LNCAP (cell line): ENCODE data around the gene SCLY.

Experiments
- CTCF ChIP-seq: fragments of 450-650 bp; IDR thresholded peaks from 2 replicates; pipeline ENCODE4 v1.5.1; 2017; ENCODE audit warnings: mild to moderate bottlenecking

Gene SCLY

GRCh38 chr2:238106339-238106697 is 45.5 kb downstream of the SCLY start:
- TF ChIP-seq CTCF, result no peak

DNA sequence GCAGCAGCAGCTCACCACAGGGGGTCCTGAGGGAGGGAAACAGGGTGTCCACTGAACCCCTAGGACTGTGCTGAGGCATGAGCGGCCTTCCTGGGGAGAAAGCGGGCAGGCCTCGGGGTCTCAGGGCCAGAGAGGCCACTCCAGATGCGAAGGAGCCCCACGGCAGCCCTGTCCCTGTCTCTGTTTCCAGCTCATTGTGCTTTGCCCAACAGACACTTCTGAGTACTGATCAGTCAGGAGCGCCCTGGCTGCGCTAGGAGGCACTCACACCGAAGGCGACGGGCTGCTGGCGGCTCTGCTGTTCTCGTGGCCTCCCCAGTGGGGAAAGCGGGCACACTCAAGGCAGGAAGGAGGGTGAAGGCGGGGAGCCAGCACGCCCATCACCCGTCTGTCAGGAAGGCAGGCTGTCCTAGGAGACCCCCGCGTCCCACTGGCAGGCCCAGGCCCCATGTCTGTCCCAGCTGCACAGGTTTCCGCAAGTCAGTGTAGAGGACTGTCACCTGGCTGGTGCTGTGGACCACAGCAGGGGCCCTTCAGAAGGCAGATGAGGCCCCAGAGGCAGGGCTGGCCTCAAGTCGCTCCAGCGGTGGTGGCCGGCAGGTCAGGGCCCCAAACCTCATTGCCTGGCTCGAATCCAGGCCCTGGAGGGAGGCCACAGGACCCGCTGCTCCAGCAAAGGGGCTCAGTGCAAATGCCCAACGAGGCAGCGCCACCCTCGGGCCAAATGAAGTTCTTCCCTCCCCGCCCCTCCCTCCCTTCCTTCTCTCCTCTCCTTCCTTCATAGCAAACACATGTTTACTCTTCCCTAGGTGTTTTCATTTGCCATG is 46.1 kb downstream of the SCLY start:
- TF ChIP-seq CTCF, result peak; percentile 33; the same call in 1 of the 2 replicates

GRCh38 chr2:238107525-238108422 is 47.0 kb downstream of the SCLY start:
- TF ChIP-seq CTCF, result no peak

DNA sequence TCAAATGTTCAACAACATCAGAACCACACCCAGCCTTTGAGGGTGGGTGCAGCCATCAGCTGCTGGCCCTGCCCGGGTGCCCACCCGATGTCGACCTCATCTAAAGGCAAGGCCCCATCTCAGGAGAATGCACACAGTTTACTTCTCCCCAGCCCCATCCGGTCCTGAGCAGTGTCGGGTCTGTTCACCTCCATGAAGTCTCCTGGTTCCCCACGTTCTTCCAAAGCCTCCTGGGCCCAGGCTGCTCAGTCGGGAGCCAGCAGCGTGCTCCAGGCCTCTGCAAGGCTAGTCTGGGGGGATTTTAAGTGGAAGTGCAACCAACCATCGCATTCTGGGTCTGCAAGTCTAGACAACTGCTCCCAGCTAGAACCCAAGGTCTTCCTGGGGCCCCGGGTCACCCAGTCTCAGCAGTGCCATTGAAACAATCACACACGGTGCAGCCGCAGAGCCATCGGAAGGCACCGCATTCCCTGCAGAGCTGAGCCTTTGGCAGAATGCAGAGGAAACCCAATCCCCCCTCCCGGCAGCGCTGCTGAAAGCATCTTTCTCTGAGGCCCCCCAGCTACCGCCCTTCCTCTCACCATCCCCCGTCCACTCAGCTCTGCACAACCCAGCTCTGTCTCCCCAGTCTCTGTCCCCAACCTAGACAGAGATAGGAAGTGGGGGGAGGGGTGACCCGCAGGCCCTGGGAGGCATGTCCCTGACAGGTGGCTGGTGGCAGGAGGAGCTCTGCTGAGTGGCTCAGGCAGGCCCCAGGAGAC is 47.8 kb downstream of the SCLY start:
- no peak for TF ChIP-seq CTCF

DNA sequence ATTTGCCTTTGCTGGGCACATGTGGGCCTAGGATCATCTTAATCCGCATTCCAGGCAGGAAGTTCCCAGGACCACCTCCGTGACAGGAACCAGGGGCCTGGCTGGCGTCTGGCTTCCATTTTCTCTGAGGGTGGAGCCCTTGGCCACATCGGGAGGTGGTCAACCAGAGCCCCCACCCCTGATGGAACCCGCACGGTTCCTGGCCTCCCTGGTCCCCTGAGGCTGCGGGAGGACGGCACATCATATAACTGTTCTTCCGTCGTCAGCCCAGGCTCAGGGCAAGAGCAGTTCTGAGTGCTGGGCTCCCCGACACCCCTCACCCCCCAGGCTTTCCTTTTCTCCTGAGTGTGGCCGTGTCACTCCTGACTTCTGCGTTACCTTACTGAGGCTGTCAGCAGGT is 52.8 kb downstream of the SCLY start:
- no peak for TF ChIP-seq CTCF

DNA sequence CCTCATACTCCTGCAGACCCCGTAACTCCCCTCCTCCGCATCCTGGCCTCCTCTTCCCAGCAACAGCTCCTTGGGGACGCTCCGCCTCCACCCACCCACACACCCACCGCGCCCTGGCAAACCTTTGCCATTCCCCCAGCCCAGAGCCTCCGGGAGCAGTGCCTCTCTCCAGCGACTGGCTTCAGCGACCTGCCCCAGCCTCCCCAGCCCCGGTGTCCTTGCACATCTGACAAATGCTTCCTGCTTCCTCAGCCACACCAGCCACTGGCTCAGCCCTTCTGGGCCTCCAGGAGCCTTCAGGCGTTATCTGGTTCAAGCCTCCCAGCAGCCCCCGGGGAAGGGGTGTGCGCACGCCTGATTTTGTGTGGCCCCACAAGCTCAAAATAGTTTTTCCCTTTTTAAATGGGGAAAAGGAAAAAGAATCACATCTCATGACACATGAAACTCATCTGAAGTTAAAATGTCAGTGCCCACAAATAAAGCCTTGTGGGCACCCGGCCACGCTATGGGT is 53.6 kb downstream of the SCLY start:
- no peak for TF ChIP-seq CTCF
